C1 segment of cervical spinal cord (tissue), 14 donors: ENCODE results near the gene SORCS2.
"Not testable (repeated sequence)": the region's sequence is repeated elsewhere in the genome, so short reads cannot be mapped to it uniquely, and the experiment has no call there.

Source experiments
- DNase-seq, 14 donors: peaks; one replicate each; lab custom pipeline; 2025; lab: John Stamatoyannopoulos, UW

Gene SORCS2

DNA sequence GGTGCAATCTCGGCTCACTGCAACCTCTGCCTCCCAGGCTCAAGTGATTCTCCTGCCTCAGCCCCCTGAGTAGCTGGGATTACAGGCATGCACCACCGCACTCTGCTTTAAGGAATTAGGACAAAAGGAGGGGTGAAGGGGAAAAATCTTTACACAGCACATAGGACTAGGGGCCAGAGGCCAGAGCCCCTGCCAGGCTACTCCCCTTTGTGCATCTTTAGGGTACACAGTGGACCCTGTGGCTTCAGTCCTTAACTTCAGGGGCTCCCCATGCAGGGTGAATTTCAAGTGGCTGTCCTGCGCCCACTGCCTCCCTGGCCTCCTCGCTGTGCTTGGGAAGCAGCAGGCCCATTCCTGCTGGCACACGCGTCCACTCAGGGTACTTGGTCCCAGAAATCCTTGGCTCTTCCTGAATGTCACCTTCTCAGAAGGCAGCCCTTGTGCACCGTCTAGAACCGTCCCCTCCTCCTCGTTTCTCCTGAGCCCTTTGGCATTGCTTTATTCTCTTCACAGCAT lies 381.3 kb downstream of the SORCS2 start:
- DNase-seq = no peak

DNA sequence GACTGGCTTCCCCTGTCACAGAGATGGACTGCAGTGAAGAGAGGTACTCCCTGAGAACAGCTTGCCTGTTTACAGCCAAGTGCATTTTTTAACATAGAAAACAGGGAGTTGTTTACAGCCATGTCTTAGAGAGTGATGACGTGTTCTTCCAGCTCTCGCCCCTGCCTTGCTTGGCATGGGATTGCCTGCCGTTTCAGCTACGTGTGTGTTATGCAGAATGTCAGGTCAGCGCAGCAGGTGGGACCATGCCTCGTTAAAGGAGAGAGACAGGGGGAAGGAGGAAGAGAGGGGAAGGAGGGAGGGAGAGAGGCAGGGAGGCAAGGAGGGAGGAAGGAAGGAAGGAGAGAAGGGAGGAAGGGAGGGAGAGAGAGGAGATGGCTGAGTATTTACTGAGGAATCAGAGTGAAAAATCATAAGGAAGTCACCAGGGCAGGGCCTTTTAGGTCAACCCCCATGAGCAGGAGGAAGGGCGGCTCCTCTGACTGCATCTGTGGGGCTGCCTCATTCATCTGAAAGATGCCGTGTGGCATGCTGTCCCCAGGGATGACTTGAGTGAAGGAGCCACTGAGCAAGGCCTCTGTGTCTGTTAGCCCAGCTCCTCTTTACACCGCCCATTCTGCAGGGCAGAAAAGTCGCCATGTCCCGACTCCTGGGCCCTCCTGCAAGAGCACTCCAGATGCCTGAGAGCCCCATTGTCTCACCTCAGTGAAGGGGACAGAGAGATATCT lies 382.1 kb downstream of the SORCS2 start:
- DNase-seq = no peak

DNA sequence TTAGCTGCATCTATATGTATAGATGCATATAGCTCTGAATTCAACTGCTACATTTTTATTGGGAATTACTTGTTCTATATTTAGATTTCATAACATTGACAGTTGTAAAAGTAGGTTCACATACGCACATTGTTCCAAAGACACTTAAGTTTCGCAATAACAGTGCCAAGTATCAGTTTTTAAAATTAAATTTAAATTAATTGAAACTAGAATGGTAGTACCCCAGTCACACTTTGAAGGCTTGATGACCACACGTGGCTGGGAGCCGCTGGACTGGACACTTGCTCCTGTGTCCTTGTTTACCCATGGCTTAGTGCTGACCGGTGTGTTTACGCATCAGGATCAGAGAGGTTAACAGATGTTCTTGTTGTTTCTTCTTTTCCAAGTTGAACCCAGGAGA lies 383.1 kb downstream of the SORCS2 start:
- no peak for DNase-seq

DNA sequence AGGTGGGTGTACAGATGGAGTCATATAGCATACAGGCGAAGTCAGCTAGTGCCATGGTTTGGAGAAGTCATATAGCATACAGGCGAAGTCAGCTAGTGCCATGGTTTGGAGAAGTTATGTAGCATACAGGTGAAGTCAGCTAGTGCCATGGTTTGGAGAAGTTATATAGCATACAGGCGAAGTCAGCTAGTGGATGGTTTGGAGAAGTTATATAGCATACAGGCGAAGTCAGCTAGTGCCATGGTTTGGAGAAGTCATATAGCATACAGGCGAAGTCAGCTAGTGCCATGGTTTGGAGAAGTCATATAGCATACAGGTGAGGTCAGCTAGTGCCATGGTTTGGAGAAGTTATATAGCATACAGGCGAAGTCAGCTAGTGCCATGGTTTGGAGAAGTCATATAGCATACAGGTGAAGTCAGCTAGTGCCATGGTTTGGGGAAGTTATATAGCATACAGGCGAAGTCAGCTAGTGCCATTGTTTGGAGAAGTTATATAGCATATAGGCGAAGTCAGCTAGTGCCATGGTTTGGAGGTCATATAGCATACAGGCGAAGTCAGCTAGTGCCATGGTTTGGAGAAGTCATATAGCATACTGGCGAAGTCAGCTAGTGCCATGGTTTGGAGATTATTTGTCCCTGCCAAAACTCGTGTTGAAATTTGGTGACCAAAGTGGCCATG lies 385.2 kb downstream of the SORCS2 start:
- not testable (repeated sequence) for DNase-seq

DNA sequence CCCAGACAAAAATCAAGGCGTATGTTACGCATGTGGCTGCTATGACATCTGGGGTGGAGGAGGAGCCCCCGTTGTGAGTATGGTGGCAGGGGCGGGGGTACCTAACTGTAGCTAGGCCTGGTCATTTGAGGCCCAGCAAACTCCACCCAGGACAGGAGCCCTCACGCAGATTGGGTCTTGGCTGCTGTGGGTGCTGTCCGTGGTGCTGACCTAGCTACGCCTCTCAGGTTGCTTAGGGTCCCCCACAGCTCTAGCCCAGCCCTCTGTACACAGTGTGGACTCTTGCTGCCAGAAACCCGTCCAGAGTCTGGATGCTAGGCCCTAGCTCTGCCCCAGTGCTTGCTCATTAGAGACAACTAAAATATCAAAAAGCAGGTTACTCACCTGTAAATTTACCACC lies 389.1 kb downstream of the SORCS2 start:
- no peak for DNase-seq

DNA sequence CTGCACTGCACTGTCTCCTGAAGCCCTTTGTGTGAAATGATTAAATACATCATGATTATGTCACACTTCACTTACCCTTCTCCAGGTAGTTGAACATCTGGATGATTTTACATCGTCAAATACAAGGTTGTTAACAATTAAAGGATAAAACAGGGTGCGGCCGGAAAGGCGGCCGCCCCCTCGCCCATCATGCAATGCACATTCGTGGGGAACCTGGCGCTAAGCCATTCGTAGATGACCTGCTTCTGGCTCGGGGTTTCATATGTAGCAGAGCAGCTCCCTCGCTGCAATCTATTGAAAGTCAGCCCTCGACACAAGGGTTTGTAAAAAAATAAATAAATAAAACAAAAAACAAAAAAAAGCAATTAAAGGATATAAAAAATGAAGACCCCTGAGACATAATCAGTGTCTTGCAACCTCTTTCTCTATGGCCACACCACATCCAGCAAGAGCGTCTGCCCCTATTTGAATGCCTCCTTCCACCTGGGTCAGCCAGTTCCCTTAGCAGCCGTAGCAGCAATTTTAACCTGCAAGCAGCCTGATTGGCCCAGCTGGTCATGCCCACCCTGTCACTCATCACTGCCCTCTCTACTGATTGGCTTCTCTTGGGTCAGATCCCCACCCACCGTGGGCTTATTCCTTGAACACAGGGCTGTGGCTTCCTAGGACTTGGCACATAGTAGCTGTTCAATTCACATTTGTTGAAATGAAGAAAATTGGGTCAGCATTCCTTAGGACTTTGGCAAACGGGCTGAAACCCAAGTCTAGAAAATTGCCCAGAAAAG lies 390.2 kb downstream of the SORCS2 start:
- DNase-seq = no peak

DNA sequence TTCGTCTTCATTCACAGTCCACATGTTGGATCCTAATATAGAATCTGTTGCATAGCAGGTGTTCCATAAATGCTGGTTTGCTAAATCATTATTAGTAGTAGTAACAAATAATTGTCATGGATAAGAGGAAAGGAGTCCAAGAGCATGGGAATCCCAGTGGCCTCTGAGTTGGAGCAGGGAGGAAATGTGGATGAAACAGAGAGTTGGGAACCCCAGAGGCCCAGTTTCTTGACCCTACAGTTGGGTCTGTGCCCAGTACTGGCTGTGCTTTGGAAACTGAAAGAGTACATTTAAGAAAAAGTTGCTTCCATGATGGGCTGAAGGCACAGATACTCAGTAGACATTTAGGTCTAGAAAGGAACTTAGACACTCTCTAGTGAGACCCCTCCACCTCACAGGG lies 391.8 kb downstream of the SORCS2 start:
- DNase-seq = no peak

DNA sequence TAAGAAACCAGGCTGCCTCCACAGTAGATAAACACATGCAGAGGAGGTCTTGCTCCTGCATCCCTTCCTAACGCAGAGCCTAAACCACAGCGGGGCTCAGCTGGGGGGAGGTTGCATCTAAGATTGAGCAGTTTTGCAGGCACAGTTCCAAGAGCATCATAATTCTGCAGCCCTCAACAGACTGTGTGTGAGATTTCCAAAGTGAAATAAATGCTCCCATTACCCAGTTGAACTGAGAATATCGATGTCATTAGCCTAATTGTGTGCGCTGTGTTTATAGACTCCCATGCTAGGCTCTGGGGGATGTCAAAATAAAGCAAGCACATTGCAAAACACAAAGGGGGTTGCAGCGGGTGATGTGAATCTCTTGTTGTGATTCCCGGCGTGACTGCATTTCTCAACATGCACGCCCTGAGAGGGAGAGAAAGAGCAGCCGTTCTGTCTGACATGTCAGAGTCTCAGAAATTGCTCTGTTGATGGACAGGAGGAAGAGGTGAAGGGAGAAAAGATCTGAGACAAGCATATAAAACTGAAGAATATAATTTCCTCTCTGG lies 392.3 kb downstream of the SORCS2 start:
- no peak for DNase-seq

DNA sequence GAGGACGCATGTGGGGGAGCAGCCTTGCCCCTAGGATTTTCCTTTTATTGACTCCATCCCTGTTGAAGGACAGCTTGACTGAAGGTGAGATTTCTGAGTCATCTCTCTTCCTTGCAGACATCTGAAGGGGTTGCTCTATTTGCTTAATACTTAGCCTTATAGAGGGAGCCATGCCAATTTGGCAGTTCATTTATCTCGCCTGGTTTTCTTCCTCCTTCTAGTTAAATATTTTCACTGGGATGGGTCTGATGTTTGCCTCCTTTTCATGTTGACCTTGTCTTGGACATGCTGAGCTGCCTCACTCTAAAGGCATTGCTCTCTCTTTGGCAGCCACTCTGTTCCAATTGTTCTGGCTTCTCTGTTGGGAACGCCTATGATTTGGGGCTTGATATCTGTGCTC lies 393.4 kb downstream of the SORCS2 start:
- no peak for DNase-seq

DNA sequence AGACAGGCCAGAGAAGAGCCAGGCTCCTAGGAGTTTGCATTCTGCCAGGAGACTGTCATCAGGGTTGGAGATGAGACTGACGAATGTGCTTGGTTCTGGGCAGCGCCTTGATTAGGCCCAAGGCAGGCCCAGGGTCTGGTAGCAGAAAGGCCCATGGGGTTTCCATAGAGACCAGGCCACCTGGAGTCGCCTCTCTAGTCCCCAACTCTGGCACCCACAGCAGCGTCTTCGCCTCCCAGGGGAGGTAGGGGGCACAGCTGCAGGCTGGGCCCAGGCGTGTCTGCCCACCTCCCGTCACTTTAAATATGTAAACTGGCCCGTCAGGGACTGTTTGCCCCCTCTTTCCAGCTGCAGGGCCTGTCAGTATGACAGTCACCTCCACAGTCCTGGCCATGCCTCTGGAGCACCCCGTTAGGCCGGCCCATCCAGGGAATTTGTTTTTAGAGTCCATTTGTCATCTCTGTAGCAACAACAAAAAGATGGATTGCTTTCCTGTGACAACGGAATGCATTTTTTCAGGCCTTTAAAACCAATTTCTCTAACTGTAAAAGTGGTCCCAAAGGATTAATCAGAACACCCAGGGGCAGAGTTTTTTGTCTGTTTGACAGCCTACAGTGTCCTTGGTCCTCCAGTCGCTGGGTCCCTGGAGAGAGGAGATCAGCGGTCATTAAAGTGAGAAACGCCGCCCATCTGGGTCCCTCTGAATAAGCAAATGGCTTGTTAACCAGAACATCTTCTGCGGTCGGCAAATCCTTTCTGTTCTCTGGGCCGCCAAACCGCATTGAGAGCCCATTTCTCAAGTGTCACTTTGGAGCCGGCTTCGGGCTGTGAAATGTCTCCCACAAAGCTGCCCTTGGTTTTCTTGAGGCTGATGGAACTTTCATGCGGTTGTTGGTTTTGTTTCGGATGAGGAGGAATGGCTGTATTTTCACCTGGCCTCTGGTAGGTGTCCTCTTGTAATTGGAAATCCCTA lies 395.4 kb downstream of the SORCS2 start:
- DNase-seq = no peak

DNA sequence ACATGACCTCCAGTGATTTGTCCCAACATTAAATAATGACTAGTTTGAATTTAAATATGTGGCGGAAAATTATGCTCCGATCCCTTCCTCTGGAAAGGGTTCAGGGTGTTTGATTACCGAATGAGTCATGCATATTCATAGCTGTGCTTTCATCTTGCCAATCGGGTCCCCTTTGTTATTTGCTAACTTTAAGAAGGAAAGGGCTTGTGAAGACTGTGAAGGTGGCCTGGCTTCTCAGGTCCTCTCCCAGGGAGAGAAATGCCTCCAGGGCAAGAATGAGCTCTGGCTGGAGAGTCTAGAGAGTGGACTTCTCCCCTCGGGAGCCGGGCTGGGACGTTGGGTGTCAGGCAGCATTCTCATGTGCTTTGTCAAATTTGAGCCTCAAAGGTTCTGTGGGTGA lies 397.9 kb downstream of the SORCS2 start:
- DNase-seq = no peak

DNA sequence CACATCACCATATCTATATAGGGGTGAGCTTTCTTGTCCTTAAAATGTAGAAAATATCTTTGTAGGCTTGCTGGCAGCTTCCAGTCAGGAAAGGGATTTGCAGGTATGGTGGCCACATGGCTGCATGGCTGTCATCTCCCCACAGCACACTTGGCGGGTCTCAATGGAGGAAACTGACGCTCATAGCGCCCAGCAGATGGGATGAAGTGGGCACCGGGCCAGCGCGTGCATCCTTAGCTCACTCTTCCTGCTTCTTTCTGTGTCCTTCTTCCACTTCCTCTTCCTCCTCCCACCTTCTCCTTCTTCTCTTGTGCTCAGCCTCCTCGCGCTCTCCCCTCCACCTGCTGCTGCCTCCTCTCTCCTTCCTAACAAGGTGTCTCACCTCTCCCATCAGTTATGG lies 398.6 kb downstream of the SORCS2 start:
- DNase-seq = no peak

DNA sequence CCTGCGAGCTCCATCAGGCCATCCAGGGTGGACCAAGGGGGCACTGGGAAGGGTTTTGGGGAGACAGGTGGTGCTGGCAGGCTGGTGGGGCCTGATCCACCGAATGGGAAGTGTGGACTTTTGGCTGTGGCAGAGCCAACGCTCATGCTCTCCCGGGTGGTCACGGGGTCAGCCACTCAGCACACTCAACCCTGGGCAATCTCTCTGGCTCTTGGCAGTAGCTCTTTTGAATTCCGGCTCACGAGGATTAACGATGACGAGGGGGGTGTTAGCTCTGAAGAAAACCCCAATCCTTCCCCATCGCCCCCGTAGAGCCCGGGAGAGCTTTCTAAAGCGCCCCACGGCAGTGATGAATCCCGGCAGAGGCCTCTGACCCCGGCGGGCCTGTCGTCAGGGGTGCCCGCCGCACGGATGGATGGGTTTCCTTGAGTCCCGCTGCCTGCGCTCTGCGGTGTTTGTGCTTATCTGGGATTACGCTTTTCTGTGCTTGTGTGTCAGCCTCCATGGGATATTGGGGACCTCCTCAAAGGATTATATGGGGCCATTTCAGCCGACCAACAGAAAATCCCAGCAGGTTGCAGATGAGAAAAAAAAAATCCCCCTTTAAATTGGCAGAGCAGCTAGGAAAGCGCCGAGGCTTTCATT lies 399.2 kb downstream of the SORCS2 start:
- peak in 3 of 14 donors; percentile 6 to 42 (median 41) for DNase-seq

DNA sequence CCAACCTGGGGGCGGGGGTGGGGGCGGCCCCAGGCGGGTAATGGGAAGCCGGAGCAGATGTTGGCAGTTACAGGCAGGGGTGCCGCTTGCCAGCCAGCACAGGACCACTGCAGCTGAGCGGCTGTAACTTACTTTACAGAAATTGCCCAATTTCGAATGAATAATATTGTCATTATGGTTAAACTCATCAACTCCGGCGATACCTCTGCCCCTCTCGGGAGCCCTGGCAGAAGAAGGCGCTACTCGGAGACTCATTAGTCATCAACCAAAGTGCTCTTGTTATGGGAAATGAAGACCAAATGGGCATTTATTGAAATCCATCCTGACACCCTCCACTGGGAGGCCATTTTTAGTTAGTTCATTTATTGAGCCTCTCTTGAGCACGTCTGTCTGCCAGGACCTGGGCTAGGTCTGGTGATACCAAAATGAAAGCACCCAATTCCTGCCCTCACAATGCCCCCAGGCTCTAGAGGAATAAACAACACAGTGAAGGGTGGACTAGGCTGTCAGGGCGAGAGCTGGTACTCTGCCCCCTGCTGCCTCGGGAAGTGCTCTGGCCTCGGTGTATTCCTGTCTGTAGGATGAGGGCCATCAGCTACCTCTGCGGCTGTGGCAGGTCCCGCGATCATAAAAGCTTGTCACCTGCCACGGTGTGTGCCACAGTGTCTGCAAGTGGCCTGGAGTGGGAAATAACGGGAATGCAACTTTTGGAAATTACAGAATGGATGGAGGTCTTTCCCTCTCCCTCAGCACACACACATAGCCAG lies 401.5 kb downstream of the SORCS2 start:
- DNase-seq = no peak

DNA sequence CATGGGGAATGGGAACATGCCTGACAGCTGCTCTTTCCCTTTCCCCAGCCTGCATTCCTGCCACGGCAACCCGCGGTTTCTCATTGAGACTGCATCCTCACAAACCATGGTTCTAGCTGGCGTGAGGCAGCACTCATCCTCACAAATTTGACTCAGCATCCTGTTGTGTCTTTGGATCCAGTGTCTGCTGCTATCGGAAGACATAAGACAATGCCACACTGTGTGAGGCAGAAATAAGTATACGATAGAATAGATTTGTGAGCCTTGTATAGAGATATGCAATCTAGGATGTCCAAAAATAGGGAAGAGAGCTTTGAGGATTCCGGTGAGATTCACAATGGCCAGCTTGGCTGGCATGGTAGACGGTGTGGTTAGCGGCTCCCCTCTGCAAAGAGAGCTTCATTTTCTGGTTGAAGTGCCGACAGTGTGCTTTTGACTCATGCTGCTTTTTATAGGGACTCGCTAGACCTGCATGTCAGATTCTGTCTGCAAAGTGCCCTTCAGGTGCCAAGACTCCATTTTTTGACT lies 403.7 kb downstream of the SORCS2 start:
- peak in 1 of 14 donors; percentile 24 for DNase-seq

DNA sequence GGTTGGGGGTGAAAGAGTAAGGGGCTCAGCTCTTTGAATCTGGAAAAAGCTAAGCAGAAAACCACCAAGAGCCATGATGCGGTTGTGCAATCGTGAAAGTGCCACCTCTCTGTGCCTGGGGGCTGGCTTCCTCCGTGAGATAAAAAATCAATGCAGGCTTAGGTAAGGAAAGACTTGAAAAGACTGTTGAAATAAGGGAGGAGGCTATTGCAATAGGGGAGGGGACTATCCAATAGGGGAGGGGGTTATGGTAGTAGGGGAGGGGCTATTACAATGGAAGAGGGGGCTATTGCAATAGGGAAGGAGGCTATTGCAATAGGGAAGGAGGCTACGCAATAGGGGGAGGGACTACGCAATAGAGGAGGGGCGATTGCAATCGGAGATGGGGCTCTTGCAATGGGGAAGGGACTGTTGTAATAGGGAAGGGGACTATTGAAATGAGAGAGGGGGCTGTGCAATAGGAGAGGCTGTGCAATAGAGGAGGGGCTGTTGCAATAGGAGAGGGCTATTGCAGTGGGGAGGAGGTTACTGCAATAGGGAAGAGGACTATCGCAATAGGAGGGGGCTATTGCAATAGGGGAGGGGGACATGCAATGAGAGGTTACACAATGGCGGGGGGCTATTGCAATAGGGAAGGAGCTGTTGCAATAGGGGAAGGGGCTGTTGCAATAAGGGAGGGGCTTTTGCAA lies 404.7 kb downstream of the SORCS2 start:
- DNase-seq = no peak

DNA sequence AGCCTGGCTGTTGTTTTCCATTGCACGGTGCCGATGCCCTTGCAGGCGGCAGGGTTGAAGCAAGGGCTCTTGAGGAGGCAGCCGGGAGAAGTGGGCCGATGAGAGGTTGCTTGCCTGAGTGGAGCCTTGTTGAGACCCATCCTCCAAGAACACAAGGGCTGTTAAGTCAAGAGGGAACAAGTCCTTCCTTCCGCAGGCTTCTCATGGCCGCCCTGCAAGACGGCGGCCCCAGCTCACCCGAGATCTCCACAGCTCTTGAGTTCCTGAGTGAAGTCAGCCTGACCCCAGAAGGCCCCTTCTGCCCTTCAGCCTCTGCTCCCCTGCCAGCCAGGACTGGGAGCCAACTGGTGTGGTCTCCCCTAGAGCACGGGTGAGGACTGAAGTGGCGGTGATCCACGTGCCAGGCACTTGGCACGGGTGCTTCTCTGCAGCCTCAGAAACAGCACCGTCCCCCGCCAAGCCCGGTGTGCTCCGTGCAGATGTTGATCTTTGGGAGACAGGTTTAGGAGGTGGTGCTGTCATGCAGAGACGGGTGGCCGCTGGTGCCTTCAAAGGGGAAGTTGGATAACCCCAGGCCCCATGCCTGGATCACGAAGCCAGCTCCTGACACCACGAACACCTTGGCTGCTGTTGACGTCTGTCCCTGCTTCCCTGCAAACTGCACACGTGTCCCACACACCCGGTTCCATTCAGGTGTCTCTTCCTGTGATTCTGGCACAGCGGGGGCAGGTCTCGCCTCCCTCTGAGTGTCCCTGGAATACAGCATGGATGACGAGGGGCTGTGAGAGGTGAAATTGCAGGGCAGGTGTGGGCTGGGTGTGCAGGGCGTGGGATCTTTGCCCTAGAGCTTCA lies 406.8 kb downstream of the SORCS2 start:
- DNase-seq = no peak

DNA sequence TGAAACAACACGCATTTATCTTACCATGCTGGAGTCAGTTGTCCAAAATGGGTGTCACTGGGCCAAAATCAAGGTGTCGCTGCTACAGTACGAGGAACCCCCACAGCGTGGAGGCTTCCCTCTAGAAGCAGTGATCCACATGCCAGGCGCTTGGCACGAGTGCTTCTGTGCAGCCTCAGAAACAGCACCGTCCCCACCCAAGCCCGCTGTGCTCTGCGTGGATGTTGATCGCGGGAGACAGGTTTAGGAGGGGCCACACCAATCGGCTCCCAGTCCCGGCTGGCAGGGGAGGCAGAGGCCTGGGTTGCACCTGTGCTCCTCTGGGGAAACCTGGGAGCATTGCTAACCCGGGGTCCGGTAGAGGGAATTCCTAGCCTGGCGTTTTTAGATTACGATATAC lies 407.9 kb downstream of the SORCS2 start:
- DNase-seq = no peak
